Measurements from ENCODE around the gene NXPH4. TPM values are rescaled to one million over a fixed set of nuclear protein-coding genes. Genes with fewer than 3 reads are reported as not detected.

The NXPH4 gene
- total RNA-seq, 3 donors from 2014 or later, result 0.25 TPM; not detected in 2

- no peak for TF ChIP-seq CTCF (IDR thresholded peaks at IDR 0.05)
- no peaks in the 10 kb centered on the region for H3K36me3 ChIP-seq (ENCODE audit: low read depth)
- H3K4me3 ChIP-seq, result no peak overlapping the region
- intact Hi-C loops (cut with DNase I, micrococcal nuclease), result no loop called here
- no peaks in the 10 kb centered on the region for H3K4me1 ChIP-seq (ENCODE audit: low read depth)
- ATAC-seq, result no peak
- no peak for DNase-seq
- no peaks in the 10 kb centered on the region for H3K9me3 ChIP-seq
These were observed 33.9 kb downstream of the NXPH4 start for GRCh38 chr12:57250541-57250940.

GRCh38 chr12:57250956-57251355 lies 34.4 kb downstream of the NXPH4 start, which contains the start of gene STAC3:
Gene STAC3, minus strand, starts transcription at chr12:57251187. Its CDS starts 1,551 bp downstream, at chr12:57249636.
- H3K4me1 ChIP-seq (ENCODE audit: low read depth), result no peaks in the 10 kb centered on the region
- no peaks in the 10 kb centered on the region for H3K36me3 ChIP-seq (ENCODE audit: low read depth)
- DNase-seq, result no peak
- no peak within 1 kb of the TSS for H3K4me3 ChIP-seq
- TF ChIP-seq CTCF (IDR thresholded peaks at IDR 0.05), result no peak
- H3K9me3 ChIP-seq, result no peaks in the 10 kb centered on the region
- intact Hi-C loops (cut with DNase I, micrococcal nuclease), result no loop called here
- ATAC-seq, result no peak

DNA sequence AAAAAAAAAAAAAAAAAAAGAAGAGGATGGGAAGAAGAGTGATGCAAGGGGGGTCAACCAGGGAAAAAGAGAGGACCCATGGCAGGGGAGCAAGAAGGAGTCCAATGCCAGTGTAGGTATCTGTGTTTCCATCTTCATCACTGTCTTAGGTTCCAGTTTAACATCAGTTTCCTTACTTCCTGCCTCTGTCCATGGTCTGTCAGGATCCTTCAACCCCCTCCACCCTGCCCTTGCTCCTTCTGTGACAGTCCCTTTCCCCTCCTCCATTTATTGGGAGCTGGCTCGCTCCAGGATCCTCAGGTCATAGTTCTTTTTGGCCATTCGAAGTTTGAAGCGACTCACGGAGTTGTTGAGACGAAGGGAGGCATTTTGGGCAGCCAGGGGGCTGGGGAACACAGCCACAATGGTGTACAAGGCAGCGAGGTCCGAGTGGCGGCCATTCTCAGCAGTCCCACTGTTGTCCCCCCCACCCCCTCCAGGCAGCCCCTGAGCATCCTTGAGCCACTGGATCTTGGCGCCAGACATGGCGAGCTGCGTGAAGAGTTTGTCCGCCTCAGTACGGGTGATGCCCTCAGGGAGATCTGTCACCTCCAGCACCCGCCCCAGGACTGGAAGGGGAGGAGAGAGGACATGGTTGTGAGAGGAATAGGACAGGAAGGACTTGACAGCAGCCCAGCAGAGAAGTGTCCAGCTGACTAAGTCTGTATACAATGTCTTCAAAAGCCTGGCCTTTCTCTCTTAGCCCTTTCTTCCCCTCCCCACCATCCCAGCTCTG lies 38.1 kb downstream of the NXPH4 start:
- TF ChIP-seq CTCF (IDR thresholded peaks at IDR 0.05), result no peak
- no peak for DNase-seq
- no peaks in the 10 kb centered on the region for H3K36me3 ChIP-seq (ENCODE audit: low read depth)
- intact Hi-C loops (cut with DNase I, micrococcal nuclease), result no loop called here
- ATAC-seq, result no peak
- H3K4me1 ChIP-seq (ENCODE audit: low read depth), result no peaks in the 10 kb centered on the region
- no peaks in the 10 kb centered on the region for H3K9me3 ChIP-seq
- H3K4me3 ChIP-seq, result no peak overlapping the region

- Histone ChIP-seq H3K9me3 (no peaks in the 10 kb centered on the region), H3K4me3 (no peak overlapping the region), H3K4me1 (ENCODE audit: low read depth) (no peaks in the 10 kb centered on the region), H3K36me3 (ENCODE audit: low read depth) (no peaks in the 10 kb centered on the region)
- TF ChIP-seq CTCF (IDR thresholded peaks at IDR 0.05), result no peak
- DNase-seq (no peak), ATAC-seq (no peak)
- intact Hi-C loops (cut with DNase I, micrococcal nuclease), result no loop called here
These were observed 39.3 kb downstream of the NXPH4 start for GRCh38 chr12:57255916-57256315.

DNA sequence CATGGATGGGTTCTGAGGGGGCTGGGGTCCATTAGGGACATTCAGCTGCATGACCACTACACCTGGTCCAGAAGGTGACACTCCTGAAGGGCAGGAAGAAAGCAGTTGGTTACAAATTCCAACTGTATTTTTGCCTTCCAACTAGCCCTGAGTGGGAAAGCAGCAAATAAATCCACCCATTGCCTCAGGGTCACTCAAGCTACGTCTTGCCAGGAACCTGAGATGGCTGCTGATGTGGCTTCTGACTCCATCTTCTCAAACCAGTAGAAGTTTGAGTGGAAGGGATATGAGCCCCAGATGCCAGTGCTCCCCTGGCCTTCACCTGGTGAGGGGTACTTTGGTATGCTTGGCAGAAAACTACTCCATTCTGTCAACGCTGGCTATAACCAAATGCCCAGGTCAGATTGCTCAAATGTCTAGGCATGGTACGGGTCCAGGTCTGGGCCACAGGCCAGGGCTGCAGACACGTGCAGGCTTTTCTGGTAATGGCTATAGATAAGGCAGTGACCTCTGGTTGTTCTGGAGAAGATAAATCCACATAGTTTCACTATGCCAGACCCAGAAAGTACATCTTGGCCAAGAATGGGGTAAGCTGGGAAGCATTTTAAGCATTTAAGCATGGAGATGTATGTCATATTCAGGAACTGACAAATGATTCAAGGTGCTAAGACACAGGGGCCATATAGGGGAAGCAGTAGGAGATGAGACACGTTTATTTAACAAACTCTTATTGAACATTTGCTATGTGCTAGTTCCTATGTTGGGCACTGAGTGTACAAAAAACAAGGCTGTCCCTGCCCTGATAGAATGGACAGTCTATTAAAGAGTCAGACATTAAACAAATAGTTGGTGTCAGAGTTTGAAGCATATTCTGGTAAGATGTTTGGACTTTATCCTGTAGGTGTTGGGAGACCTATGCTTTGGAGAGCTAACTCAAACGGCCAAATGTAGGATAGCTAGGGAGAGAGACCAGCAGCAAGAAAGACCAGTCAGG lies 42.7 kb downstream of the NXPH4 start:
- DNase-seq, result no peak
- no peaks in the 10 kb centered on the region for H3K4me1 ChIP-seq (ENCODE audit: low read depth)
- H3K9me3 ChIP-seq, result no peaks in the 10 kb centered on the region
- TF ChIP-seq CTCF (IDR thresholded peaks at IDR 0.05), result no peak
- no peak overlapping the region for H3K4me3 ChIP-seq
- H3K36me3 ChIP-seq (ENCODE audit: low read depth), result no peaks in the 10 kb centered on the region
- intact Hi-C loops (cut with DNase I, micrococcal nuclease), result no loop called here
- no peak for ATAC-seq

All from mucosa of descending colon (tissue), 3 donors.